A549 (cell line): ENCODE measurements around the gene ZNF469.

ENCODE experiments used
- JUN ChIP-seq, 2 experiments: fragments of >200 bp; sonication (Bioruptor Twin); formaldehyde crosslinking; IDR thresholded peaks; 2 replicates in 1 of 2; 3 replicates in 1 of 2; pipeline ENCODE4 v1.6.1; 2016 to 2017
- RNF2 ChIP-seq: fragments of 200-600 bp; sonication (generic); IDR thresholded peaks from 2 replicates; pipeline ENCODE4 v1.6.1; 2016; ENCODE audit warnings: low read depth, mild to moderate bottlenecking, antibody characterized with exemption, moderate library complexity, borderline replicate concordance
- TF ChIP-seq, protein P1 (sequence below): fragments of >200 bp; sonication (Bioruptor Twin); formaldehyde crosslinking; IDR thresholded peaks from 3 replicates; pipeline ENCODE4 v1.5.1; 2016
- TF ChIP-seq, protein P2 (sequence below): IDR thresholded peaks from 2 replicates; pipeline ENCODE4 v1.6.1; 2012

DNA sequence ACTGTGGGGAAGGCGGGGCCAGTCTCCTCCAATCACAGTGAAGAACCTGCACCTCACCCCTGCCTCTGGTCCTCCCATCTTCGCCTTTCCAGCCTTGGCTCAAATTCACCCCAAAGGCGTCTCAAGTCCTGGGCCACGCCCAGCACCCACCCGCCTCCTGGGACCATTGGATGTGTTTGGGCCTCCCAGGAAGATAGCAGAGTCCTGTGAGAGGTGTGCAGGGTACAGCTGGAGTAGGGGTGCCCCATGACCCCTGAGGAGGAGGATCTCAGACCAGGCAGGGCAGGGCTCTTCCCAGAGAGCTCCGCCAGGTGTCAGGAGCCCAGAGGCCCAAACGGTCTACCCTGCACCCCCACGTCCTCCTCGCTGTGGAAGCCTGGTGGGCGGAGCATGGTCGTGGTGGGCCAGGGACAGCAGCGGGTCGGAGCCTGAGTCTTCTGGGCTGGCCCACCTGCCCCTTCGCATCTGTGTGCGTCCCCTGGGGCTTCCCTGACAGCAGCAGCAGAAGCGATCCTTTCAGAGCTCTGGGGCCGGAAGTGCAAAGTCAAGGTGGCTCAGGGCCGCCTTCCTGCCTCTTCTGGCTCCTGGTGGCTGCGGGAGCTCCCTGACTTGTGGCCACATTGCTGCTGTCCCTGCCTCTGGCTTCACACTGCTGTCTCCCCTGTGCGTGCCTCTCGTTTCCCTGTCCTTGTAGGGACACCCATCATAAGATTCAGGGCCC, 34.9 kb upstream of the ZNF469 start:
- TF ChIP-seq RNF2 (no peak), JUN (IDR thresholded peaks at IDR 0.05) (no peak)
- TF ChIP-seq, protein P1, sequence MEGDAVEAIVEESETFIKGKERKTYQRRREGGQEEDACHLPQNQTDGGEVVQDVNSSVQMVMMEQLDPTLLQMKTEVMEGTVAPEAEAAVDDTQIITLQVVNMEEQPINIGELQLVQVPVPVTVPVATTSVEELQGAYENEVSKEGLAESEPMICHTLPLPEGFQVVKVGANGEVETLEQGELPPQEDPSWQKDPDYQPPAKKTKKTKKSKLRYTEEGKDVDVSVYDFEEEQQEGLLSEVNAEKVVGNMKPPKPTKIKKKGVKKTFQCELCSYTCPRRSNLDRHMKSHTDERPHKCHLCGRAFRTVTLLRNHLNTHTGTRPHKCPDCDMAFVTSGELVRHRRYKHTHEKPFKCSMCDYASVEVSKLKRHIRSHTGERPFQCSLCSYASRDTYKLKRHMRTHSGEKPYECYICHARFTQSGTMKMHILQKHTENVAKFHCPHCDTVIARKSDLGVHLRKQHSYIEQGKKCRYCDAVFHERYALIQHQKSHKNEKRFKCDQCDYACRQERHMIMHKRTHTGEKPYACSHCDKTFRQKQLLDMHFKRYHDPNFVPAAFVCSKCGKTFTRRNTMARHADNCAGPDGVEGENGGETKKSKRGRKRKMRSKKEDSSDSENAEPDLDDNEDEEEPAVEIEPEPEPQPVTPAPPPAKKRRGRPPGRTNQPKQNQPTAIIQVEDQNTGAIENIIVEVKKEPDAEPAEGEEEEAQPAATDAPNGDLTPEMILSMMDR, result no peak
- TF ChIP-seq, protein P2, sequence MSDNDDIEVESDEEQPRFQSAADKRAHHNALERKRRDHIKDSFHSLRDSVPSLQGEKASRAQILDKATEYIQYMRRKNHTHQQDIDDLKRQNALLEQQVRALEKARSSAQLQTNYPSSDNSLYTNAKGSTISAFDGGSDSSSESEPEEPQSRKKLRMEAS, result no peak
